GM18870 (cell line): ENCODE results near the gene METTL27.
"Not testable (repeated sequence)": the region's sequence is repeated elsewhere in the genome, so short reads cannot be mapped to it uniquely, and the experiment has no call there.

Experiments
- ATAC-seq: cut with Tn5 transposase; IDR thresholded peaks from one replicate; pipeline ENCODE4 v1.9.1; 2021; ENCODE audit warnings: moderate library complexity; ENCODE audit not compliant: unreplicated experiment

The METTL27 gene

DNA sequence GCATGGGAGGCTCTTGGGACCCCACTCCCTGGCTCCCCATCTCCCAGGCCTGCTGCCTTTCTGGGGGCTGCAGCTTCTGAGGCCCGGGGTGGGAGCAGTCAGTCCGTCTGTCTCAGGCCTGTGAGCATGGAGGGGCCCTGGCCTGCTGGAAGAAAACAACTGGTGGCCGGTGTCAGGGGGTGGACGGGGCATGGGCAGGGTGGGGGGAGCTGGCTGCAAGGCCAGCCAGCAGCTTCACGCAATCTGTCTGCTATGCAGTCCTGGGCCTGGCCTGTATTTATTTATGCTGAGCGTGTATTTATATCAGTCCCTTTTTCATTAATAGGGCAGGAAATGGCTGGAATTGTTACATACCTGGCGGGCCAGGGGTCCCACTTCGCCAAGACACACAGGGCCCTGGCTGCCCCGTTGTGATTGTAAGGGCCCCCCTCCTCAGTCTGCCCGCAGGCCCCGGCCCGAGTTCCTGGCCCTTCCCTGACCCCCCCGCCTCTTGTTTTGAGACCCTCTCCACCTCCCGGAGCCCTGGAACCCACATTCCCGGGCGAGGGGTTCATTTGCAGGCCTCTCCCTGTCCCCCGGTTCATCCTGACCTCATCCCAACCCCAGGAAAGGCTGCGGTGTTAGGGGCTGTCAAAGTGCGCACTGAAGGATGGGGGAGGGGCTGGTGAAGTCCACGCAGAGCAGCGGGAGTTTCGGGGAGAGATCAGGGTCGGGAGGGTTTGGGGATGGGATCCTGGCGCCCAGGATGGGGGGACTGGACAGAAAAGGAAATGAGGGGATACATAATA is 26.9 kb upstream of the METTL27 start:
- no peak for ATAC-seq

DNA sequence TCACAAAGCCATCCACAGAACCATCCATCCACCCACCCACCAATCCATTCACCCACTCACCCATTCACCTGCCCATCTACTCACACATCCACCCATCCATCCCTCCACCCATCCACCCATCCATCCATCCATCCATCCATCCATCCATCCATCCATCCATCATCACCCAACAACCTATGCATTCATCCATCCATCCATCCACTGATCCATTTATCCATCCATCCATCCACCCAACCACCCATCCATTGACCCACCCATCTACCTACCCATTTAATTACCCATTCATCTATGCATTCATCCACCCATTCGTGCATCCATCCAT is 24.1 kb upstream of the METTL27 start:
- ATAC-seq, result no peak

DNA sequence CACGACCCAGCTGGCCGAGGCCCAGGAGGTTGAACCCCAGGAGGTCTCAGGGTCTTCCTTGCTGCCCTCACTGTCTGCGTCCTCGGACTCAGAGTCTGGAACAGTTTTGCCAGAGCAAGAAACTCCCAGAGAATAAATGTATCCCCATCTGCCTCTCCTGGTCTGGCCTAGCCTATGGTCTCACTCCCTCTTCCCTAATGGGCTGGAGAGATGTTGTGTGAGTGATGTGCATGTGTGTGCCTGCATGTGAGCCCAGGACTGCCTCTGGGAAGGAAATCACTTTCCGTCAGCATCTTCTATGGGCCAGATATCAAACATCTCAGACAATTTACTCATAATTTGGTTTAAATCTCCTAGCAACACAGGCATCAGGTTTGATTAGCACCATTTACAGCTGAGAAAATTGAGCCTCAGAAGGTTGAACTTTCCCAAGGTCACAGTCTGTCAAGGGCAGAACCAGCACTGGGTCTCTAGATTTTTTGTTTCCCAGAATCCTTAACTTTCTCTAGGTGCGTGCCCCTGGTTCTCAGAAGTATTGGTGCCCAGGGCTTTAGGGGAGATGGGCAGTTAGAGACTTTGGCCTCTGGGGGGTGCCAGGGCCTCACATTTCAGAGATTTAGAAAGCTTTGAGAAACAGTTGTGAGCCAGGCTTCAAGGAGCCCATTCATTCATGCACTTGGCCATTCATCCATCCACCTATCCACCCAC is 23.6 kb upstream of the METTL27 start:
- no peak for ATAC-seq

DNA sequence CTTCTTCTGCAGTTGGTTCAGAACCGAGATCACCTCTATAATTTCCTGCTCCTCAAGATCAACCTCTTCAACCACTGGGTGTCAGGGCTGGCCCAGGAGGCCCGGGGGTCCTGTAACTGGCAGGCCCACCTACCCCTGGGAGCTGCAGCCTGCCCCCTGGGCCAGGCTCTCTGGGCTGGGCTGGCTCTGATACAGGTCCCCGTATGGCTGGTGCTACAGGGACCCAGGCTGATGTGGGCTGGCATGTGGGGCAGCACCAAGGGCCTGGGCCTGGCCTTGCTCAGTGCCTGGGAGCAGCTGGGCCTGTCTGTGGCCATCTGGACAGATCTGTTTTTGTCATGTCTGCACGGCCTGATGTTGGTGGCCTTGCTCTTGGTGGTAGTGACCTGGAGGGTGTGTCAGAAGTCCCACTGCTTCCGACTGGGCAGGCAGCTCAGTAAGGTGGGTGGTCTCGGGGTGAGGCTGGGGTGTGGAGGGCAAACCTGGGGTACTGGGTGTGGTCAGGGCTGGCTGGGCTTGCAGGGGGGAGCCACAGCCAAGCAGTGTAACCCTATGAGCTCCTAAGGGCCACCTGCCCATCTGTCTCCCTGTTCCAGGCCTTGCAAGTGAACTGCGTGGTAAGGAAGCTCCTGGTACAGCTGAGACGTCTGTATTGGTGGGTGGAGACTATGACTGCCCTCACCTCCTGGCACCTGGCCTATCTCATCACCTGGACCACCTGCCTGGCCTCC is 22.8 kb upstream of the METTL27 start:
- no peak for ATAC-seq

DNA sequence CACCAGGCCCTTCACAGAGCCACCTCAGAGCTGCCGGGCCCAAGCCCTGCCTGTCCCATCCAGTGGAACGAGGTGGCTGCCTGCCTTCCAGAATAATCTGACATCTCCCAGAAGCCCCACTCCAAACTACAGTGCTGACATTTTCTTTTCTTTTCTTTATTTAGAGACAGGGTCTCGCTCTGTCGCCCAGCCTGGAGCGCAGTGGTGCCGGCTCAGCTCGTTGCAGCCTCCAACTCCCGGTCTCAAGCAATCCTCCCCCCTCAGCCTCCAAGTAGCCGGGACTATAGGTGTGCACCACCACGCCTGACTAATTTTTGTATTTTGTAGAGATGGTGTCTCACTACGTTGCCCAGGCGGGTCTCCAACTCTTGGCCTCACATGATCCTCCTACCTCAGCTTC is 19.0 kb upstream of the METTL27 start:
- ATAC-seq, result no peak

DNA sequence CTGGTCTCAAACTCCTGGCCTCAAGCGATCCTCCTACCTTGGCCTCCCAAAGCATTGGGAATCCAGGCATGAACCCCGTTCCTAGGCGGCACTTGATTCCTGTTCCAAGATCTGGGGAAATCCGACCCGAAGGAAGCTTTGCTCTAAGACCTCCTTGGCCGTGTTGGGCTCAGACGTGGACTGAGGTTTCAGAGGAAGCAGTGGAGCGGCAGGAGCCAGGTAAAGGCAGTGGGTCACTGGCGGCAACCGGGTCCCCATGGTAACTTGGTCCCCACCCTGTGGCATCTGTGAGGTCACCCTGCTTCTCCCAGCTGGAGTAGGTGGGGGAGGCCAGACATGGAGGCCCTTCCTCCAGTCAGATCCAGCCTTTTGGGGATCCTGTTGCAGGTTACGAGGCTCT is 18.5 kb upstream of the METTL27 start, which contains the start of gene TMEM270:
Gene TMEM270 (plus strand): TSS at position 301 of the 400 bp plus-strand sequence. CDS start 36 bp downstream, at position 337.
- no peak for ATAC-seq

DNA sequence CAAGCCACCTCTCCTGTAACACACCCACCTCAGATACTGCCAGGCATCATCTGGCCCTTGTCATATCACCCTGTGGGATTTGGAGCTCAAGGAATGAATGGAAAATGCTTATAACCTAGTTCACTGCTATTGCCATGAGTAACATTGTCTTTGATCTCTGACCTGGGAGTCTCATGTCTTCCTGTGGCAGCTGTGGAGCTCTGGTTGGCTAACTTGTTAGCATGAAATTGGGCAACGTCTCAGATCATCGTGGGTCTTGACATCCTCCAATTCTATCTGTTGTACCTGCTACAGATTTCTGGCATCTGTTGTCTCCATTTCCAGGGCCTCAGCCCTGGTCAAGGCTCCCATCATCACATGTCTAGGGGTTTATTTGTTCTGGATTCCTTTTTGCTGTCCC is 16.5 kb upstream of the METTL27 start:
- ATAC-seq, result no peak

DNA sequence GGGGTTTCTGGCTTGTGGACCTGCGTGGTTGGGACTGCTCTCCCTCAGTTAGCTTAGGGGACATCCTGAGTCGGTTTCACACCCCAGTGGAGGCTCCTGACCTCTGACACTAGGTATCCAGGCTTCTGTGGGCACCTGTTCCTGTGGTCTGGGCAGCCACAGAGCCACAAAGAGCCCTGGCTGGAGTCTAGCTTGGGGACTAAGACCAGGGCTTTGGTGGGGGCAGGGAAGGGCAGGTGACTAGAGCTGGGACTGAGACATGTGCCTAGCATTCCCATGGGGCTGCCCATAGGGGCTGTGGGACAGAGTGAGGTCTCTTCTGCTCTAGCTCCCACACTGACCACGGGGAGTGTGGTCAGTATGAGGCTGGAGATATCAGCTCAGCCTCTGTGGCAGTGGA is 14.6 kb upstream of the METTL27 start:
- no peak for ATAC-seq

DNA sequence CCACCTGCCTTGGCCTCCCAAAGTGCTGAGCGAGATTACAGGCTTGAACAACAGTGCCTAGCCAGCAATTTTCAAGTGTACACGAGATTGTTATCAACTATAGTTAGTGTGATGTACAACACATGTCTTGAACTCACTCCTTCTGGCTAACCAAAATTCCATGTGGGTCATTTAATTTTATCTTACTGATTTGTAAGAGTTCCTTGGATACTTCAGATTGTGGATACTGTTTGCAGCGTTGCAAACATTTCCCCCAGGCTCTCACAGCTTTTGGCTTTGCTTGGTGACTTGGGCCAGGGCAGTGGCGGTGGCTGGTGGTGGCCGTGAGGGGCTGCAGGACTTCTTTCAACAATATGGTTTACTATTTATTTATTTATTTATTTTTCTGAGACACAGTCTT is 10.2 kb upstream of the METTL27 start:
- no peak for ATAC-seq

DNA sequence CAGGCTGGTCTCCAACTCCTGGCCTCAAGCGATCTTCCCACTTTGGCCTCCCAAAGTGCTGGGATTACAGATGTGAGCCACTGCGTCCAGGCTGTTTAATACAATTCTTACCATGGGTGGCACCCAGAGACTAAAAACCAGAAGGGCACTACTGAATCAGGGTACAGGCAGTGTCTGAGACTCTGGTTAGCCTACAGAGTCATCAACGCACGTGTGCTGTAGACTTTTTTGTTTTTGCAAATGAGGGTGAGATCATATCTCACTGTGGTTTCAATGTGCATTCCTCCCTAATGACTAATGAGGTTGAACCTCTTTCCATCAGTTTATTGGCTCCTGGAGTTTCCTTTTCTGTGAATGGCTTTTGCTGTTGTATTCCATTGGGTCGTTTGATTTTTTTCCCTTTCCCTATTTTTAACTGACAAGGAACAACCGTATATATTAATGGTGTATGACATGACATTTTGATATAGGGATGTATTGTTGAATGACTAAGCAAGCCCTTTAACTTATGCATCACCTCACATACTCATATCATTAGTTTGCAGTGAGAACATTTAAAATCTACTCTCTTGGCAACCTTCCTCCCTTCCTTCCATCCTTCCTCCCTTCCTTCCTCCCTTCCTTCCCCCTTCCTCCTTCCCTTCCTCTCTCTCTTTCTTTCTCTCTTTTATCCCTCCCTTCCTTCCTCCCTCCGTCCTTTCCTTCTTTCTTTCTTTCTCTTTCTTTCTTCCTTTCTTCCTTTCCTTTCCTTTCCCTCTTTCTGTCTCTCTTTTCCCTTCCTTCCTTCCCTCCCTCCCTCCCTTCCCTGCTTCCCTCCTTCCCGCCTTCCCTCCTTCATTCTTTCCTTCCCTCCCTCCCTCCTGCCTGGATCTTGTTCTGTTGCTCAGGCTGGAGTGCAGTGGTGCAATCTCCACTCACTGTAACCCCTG is 9.4 kb upstream of the METTL27 start:
- peak; percentile 86 for ATAC-seq

DNA sequence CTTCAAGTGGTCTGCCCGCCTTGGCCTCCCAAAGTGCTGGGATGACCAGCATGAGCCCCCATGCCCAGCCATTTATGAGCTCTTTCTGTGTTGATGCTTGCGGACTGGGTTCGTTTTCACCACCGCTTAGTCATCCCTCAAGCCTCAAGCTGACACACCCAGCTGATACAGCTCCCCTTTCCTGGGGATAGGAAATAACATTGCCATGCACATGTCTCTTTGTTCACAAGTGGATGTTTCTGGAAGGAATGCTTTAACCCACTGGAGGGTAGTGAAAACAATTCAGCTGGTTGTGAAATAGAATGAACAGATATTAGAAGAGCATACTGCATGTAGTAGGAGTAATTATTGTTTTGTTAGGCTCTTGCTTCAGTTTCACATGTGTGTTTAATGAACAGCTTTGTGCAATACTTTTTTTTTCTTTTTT is 8.5 kb upstream of the METTL27 start:
- no peak for ATAC-seq

DNA sequence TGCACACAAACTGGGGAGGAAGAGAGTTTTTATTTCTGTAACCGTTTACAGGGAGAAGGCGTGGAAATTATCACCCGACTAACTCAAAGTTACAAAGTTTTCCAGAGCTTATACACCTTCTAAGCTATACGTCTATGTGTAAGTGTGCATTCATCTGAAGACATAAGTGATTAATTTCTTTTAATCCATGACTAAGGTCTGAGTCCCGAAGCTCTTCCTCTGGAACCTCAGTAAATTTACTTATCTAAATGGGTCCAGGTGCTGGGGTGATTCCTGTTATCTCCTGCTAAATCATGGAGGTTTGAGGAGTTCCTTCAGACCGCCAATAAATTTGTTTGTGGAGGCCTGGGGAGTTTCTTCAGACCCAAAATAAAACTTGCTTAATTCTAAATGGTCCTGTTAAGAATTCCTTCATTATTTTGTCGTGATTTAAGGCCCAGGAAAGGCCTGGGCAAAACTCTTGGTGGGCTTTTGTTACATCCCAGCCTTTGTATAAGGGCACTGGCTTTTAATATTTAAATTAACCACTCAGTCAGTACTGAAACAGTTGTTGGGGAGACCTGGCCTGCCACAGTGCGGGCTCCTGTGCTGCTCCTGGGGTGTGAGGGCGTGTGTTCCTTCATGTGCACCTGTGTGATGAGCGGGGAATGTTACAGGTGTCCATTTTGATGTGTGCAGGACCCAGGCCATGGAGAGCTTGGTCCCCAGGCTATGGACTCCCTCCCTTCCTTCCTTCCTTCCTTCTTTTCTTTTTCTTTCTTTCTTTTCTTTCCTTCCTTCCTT is 5.8 kb upstream of the METTL27 start:
- no peak for ATAC-seq

DNA sequence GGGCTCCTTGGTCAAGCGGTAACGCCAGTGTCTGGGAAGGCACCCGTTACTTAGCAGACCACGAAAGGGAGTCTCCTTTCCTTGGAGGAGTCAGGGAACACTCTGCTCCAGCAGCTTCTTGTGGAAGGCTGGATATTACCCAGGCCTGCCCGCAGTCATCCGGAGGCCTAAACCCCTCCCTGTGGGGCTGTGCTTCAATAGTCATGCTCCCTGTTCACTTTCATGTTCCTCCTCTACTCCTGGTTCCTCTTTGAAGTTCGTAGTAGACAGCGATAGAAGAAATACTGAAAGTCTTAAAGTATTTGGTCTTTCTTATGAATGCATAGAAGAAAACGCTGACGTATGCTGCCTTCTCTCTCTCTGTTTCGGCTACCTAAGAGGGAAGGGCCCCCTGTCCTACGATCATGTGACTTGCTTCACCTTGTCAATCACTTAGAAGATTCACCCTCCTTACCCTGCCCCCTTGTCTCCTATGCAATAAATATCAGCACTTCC is 3.4 kb upstream of the METTL27 start:
- not testable (repeated sequence) for ATAC-seq

DNA sequence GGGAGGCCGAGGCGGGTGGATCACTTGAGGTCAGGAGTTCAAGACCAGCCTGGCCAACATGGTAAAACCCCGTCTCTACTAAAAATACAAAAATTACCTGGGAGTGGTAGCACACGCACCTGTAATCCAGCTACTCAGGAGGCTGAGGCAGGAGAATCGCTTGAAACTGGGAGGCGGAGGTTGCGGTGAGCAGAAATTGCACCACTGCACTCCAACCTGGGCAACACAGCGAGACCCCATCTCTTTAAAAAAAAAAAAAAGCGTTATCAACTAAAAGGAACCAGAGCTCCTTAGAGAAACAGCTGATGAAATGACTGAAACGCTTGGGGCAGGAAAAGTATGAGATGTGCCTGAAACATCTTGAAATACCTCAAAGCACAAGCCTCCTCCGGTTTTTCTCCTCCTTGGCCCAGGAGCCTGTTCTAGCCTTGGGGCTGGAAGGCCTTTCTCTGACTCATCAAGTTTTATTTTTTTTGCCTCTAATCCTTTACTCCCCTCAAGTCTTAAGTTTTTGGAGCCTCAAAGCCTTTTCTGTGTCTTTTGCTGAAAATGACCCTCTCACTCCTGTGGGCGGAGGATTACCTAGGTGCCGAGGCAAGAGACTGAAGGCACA is 2.6 kb upstream of the METTL27 start:
- ATAC-seq, result no peak

DNA sequence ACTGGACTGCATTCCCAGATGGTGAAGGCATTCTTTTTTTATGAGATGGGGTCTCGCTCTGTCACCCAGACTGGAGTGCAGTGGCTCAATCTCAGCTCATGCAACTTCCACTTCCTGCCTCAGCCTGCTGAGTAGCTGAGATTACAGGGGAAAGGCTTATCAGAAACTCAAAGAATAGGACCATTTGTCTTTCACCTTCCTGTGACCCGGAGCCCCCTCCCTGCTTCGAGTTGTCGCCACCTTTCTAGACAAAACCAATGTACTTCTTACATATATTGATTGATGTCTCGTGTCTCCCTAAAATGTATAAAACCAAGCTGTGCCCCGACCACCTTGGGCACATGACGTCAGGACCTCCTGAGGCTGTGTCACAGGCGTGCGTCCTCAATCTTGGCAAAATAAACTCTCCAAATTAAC is 1.8 kb upstream of the METTL27 start:
- ATAC-seq, result no peak

DNA sequence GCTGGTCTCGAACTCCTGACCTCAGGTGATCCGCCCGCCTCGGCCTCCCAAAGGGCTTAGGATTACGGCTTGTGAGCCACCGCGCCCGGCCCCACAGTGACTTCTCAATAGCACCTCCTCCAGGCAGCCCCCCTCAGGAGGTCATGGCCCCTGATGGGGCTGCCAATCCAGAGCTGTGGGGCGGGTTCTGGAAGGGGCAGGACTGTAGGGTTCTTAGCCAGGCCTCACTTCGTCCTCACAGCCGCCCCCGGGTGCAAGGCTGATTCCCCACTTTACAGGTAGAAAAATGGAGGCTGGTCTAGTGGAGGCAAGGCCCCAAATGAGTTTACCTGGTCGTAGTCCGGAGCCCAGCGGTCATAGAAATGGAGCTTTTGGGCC is 638 bp downstream of the METTL27 start:
- no peak for ATAC-seq

DNA sequence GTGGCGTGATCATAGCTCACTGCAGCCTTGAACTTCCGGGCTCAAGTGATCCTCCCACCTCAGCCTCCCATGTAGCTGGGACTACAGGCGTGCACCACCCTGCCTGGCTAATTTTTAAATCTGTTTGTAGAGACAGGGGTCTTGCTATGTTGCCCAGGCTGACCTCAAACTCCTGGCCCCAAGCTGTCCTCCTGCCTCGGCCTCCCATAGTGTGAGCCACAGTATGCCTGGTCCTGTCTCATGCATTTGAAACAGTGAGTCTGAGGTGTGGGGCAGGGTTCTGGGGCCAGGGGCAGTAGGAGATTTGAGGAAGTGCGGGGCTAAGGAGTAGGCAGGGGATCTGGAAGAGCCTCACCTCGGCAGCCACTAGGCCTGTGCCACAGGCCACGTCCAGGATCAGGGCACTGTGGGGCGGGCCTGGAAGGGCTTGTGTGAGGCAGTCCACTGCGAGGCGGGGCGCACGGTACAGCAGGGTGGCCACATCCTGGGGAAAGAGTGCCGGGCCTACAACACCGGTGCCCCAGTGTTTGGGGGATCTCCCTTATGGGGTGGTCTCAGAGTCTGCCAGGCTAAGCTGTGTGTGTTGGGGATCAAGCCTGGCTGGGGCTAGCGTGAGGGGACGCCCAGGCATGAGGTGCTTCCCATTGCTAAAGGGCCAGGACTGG is 1.5 kb downstream of the METTL27 start:
- no peak for ATAC-seq

DNA sequence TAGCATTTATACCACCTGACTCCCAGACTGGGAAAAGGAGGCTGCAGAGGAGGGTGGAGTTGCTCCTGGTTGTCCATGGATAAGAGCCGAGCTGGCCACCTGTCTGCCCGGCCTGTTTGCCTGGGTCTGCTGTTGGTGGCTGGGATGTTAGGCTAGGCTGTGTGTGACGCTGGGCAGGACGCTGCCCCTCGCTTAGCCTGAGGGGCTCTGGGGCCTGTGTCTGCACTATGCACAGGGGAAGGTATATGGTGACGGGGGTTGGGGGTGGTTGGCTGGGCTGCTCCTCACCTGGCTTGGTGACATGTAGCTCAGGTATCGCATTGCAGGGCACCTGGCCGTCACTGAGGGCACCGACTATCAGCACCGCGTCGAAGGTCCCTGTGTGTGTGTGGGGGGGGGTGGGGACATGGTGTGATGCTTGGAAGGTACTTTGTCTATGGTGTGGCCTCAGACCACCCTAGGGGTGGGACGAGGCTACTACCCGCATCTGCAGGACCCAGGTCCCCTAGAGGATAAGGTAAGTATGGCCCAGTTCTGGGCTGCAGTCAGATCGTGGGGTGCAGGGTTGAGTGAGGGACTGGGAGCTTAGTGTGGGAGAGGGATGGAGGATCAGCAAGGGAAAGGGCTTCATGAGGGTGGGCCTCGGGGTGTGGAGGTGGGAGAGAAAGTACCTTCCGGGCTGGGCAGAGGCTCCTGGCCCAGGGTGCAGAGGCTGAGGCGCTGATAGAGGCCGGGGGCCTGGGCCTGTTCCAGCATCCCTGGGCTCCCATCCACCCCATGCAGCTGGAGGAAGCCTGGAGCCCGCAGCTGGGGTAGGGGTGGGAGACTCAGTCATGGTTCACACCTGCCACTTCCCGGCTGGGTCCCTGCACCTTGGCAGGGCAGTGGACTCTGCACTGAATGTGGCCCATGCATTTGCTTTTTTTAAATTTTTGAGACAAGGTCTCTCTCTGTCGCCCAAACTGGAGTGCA is 2.3 kb downstream of the METTL27 start:
- ATAC-seq, result no peak
